Peyer's patch (tissue), 4 donors: ENCODE data around the gene LARP1. TPM values are rescaled to one million over a fixed set of nuclear protein-coding genes. Genes with fewer than 3 reads are reported as not detected.
A peak's percentile ranks its signal among the peaks of the same experiment; 100 is the strongest.

Experiments used
- DNase-seq, 3 donors: peaks; one replicate each; pipeline ENCODE4 v3.0.0-alpha.2; 2017 to 2019
- H3K27ac ChIP-seq, 4 donors: fragments of 200-600 bp; sonication (generic); one replicate each; pipeline ENCODE4 v1.5.1; 2016 to 2019
- H3K27me3 ChIP-seq, 2 donors: fragments of 200-600 bp; sonication (generic); one replicate each; pipeline ENCODE4 v1.5.1; 2019
- H3K36me3 ChIP-seq, 3 donors: fragments of 200-600 bp; sonication (generic); one replicate each; pipeline ENCODE4 v1.5.1; 2016 to 2019
- H3K4me1 ChIP-seq, 4 donors: fragments of 200-600 bp; sonication (generic); one replicate each; pipeline ENCODE4 v1.5.1; 2016 to 2019
- H3K4me3 ChIP-seq, 4 donors: fragments of 200-600 bp; sonication (generic); 1 replicate in 3 of 4; 2 replicates in 1 of 4; pipeline ENCODE4 v1.5.1; 2016 to 2019; ENCODE audit warnings: mild to moderate bottlenecking in 1 of 4
- H3K9me3 ChIP-seq, 4 donors: fragments of 200-600 bp; sonication (generic); one replicate each; pipeline ENCODE4 v1.5.1; 2016 to 2019; ENCODE audit warnings: mild to moderate bottlenecking in 1 of 4
- CTCF ChIP-seq, 6 experiments: fragments of 450-650 bp in 4 of 6; fragments of 200-600 bp in 2 of 6; sonication (generic) in 1 of 6; IDR thresholded peaks; one replicate each; pipeline ENCODE4 v1.5.1; 2017 to 2019; ENCODE audit warnings: antibody characterized with exemption in 6 of 6, mild to moderate bottlenecking in 3 of 6, moderate library complexity in 1 of 6
- POLR2A ChIP-seq, 2 donors: fragments of 450-650 bp; IDR thresholded peaks; one replicate each; pipeline ENCODE4 v1.5.1; 2017; ENCODE audit warnings: antibody characterized with exemption in 2 of 2, mild to moderate bottlenecking in 2 of 2, moderate library complexity in 2 of 2
- total RNA-seq, 4 donors: library from RNA; depleted of rRNA; stranded (reverse); fragments of >200 nt; gene quantifications; one replicate each; pipeline ENCODE4 v1.1.0, GENCODE V29; 2016

The LARP1 gene
- total RNA-seq, 4 donors from 2014 or later = 84.1 to 177 (median 127) TPM

GRCh38 chr5:154737667-154738320 is 17.4 kb upstream of the LARP1 start:
- TF ChIP-seq CTCF (IDR thresholded peaks at IDR 0.05) = no peak
- TF ChIP-seq POLR2A (IDR thresholded peaks at IDR 0.05) = no peak
- H3K27ac ChIP-seq = no peak overlapping the region
- no peaks in the 10 kb centered on the region for H3K4me1 ChIP-seq
- DNase-seq = no peak
- H3K27me3 ChIP-seq = no peaks in the 10 kb centered on the region
- H3K36me3 ChIP-seq = no peaks in the 10 kb centered on the region
- no peaks in the 10 kb centered on the region for H3K9me3 ChIP-seq
- H3K4me3 ChIP-seq = no peak overlapping the region

GRCh38 chr5:154740483-154740882 is 14.7 kb upstream of the LARP1 start:
- no peaks in the 10 kb centered on the region for H3K9me3 ChIP-seq
- H3K27me3 ChIP-seq = no peaks in the 10 kb centered on the region
- H3K27ac ChIP-seq = peak overlapping the region in 1 of 4 donors; percentile 10
- TF ChIP-seq CTCF (IDR thresholded peaks at IDR 0.05) = no peak
- H3K36me3 ChIP-seq = no peaks in the 10 kb centered on the region
- no peaks in the 10 kb centered on the region for H3K4me1 ChIP-seq
- no peak for DNase-seq
- no peak overlapping the region for H3K4me3 ChIP-seq

DNA sequence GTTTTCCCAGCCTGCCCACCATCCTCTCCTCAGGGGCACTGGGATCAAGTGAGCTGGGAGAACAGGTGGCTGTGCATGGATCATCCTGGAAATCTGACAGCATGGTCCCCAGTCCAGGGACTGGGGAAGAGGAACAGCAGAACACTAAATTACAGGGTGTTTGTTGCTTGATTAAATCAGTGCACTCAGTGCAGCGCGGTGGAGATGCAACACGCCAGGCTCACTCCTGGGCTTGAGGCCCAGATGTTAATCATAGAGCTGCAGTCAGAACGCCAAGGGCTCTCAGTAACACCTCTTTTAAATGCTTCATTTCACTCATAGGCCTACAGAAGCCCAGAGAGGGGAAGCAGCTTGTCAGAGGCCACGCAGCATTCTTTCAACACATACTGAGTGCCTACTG is 14.2 kb upstream of the LARP1 start:
- DNase-seq = no peak
- Histone ChIP-seq H3K36me3 (no peaks in the 10 kb centered on the region), H3K27ac (peak overlapping the region in 1 of 4 donors; percentile 10), H3K4me3 (no peak overlapping the region), H3K9me3 (no peaks in the 10 kb centered on the region), H3K27me3 (no peaks in the 10 kb centered on the region), H3K4me1 (no peaks in the 10 kb centered on the region)
- TF ChIP-seq CTCF (IDR thresholded peaks at IDR 0.05) (no peak), POLR2A (IDR thresholded peaks at IDR 0.05) (no peak)

- H3K27ac ChIP-seq = no peak overlapping the region
- no peaks in the 10 kb centered on the region for H3K36me3 ChIP-seq
- H3K9me3 ChIP-seq = no peaks in the 10 kb centered on the region
- H3K27me3 ChIP-seq = no peaks in the 10 kb centered on the region
- TF ChIP-seq CTCF (IDR thresholded peaks at IDR 0.05) = no peak
- H3K4me3 ChIP-seq = no peak overlapping the region
- DNase-seq = no peak
- H3K4me1 ChIP-seq = no peaks in the 10 kb centered on the region
These were observed 13.8 kb upstream of the LARP1 start for GRCh38 chr5:154741415-154741814.

GRCh38 chr5:154743812-154744211 is 11.4 kb upstream of the LARP1 start:
- Histone ChIP-seq H3K36me3 (no peaks in the 10 kb centered on the region), H3K27ac (no peak overlapping the region), H3K9me3 (no peaks in the 10 kb centered on the region), H3K4me3 (no peak overlapping the region), H3K27me3 (no peaks in the 10 kb centered on the region), H3K4me1 (no peaks in the 10 kb centered on the region)
- no peak for DNase-seq
- TF ChIP-seq POLR2A (IDR thresholded peaks at IDR 0.05) = no peak
- TF ChIP-seq CTCF (IDR thresholded peaks at IDR 0.05) = no peak

DNA sequence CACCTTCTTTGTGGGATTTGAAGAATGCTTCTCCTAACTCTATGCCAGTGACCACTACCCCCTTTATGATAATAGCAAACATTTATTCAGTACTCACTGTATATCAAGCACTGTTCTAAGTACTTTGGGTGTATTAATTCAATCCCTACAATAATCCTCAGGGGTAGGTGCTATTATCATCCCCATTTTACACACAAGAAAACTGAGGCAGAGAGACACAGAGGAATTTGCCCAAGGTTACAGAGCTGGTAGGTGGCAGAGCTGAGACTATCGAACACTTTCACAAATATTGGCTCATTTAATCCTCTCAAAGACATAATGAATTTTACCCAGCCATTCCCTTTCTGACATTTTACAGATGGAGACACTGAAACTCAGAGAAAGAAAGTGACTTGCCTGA is 9.8 kb upstream of the LARP1 start:
- Histone ChIP-seq H3K36me3 (no peaks in the 10 kb centered on the region), H3K9me3 (no peaks in the 10 kb centered on the region), H3K27ac (no peak overlapping the region), H3K27me3 (no peaks in the 10 kb centered on the region), H3K4me1 (no peaks in the 10 kb centered on the region), H3K4me3 (no peak overlapping the region)
- TF ChIP-seq CTCF (IDR thresholded peaks at IDR 0.05) = no peak
- no peak for TF ChIP-seq POLR2A (IDR thresholded peaks at IDR 0.05)
- no peak for DNase-seq
